ENCODE data around the gene SH3BP5.

Gene SH3BP5

GRCh38 chr3:15297608-15298350 is 34.6 kb downstream of the SH3BP5 start:
- no peak for DNase-seq

GRCh38 chr3:15295506-15295905 is 36.9 kb downstream of the SH3BP5 start:
- DNase-seq: peak; percentile 94 to 98

- peak; percentile 94 to 96 for DNase-seq
Measured at GRCh38 chr3:15294929-15295328, 37.5 kb downstream of the SH3BP5 start.

- DNase-seq: peak in 1 of 2 donors; percentile 73
Measured at GRCh38 chr3:15292765-15293522, 39.4 kb downstream of the SH3BP5 start.

- no peak for DNase-seq
Measured at GRCh38 chr3:15291589-15292541, 40.5 kb downstream of the SH3BP5 start.

GRCh38 chr3:15290736-15291135 is 41.6 kb downstream of the SH3BP5 start:
- peak; percentile 42 to 61 for DNase-seq

- DNase-seq: no peak
Measured at GRCh38 chr3:15289661-15290060, 42.7 kb downstream of the SH3BP5 start.

- DNase-seq: peak in 1 of 2 donors; percentile 26
Measured at GRCh38 chr3:15288331-15289035, 43.9 kb downstream of the SH3BP5 start.

- DNase-seq: peak; percentile 93 to 95
Measured at GRCh38 chr3:15287565-15288330, 44.6 kb downstream of the SH3BP5 start.

- DNase-seq: no peak
Measured at GRCh38 chr3:15286022-15286421, 46.4 kb downstream of the SH3BP5 start.

- no peak for DNase-seq
Measured at GRCh38 chr3:15284121-15284889, 48.1 kb downstream of the SH3BP5 start.

GRCh38 chr3:15283702-15284101 is 48.7 kb downstream of the SH3BP5 start:
- DNase-seq: no peak

GRCh38 chr3:15281817-15282216 is 50.6 kb downstream of the SH3BP5 start:
- DNase-seq: no peak

- DNase-seq: no peak
Measured at GRCh38 chr3:15280853-15281532, 51.4 kb downstream of the SH3BP5 start.

- DNase-seq: no peak
Measured at GRCh38 chr3:15279671-15280402, 52.5 kb downstream of the SH3BP5 start.

GRCh38 chr3:15279205-15279604 is 53.2 kb downstream of the SH3BP5 start:
- no peak for DNase-seq

- DNase-seq: no peak
Measured at GRCh38 chr3:15277861-15278500, 54.4 kb downstream of the SH3BP5 start.

- DNase-seq: peak; percentile 73 to 89
Measured at GRCh38 chr3:15276028-15276724, 56.2 kb downstream of the SH3BP5 start.
